GM18511 (cell line): Measurements from ENCODE around the gene UQCC5.

Experiments
- ATAC-seq: cut with Tn5 transposase; IDR thresholded peaks from one replicate; pipeline ENCODE4 v1.9.1; 2021; ENCODE audit warnings: mild to moderate bottlenecking, moderate library complexity; ENCODE audit not compliant: unreplicated experiment

UQCC5 gene

GRCh38 chr3:52503788-52504424 lies 32.5 kb upstream of the UQCC5 start:
- ATAC-seq: no peak

- ATAC-seq: no peak
Measured at GRCh38 chr3:52504977-52505376, 31.4 kb upstream of the UQCC5 start.

- ATAC-seq: no peak
Measured at GRCh38 chr3:52506266-52506966, 30.0 kb upstream of the UQCC5 start.

DNA sequence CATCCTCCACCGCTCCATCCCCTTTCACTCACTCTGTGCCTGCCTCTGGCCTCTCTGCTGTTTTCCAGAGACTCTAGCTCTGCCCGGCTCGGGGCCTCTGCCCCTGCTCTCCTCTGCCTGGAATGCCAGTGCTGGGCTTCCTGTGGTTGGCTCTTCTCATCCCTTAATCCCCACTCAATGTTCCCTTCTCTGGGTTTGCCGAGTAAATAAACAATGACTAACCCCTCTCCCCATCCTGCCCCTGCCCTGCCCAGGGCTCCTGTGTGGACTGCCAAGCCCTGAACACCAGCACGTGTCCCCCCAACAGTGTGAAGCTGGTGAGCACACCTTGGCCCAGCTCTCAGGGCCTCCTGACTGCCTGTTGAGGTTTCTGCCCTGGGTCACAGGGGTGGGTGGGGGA lies 29.0 kb upstream of the UQCC5 start:
- ATAC-seq: no peak

- no peak for ATAC-seq
Measured at GRCh38 chr3:52509753-52510328, 26.6 kb upstream of the UQCC5 start.

GRCh38 chr3:52511509-52511908 lies 24.9 kb upstream of the UQCC5 start:
- ATAC-seq: no peak

GRCh38 chr3:52512105-52512504 lies 24.3 kb upstream of the UQCC5 start:
- no peak for ATAC-seq

GRCh38 chr3:52512727-52513126 lies 23.7 kb upstream of the UQCC5 start:
- ATAC-seq: no peak

DNA sequence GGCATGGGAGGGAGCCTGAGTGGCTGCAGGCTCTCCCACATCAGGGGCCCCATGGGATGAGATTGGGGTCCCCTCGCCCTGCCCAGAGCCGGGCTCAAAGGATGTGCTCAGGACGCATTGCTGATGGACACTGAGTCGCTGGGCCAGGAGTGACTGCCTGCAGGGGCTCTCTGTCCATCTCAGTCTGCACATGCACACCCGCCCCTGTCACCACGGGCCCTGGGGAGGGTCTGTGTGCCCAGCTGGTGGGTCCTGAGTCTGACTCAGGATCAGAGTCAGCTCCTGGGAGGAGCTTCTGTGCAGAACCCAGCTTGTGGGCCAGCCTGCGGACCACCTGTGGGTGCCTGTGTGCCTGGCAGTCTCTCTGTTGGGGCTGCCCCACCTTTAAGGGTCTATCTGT lies 23.1 kb upstream of the UQCC5 start:
- no peak for ATAC-seq

GRCh38 chr3:52514576-52514975 lies 21.8 kb upstream of the UQCC5 start:
- ATAC-seq: no peak

DNA sequence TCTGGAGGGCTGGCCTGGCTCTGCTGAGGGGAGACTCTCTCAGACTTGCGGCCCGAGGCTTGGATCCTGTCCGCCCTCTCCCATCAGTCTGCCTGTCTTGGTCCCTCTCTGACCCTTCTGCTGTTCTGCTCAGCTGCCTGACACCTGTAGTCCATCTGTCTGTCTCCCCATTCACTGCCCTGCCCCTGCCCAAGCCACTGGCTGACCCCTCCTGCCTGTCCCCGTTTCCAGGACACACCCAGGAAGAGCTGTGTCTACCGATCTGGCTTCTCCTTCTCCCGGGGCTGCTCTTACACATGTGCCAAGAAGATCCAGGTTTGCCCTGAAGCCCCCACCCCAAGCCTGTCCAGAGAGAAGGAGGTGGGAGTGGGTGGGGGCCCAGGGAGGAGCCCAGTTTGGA lies 21.2 kb upstream of the UQCC5 start:
- no peak for ATAC-seq

- no peak for ATAC-seq
Measured at GRCh38 chr3:52516509-52517195, 19.8 kb upstream of the UQCC5 start.

- no peak for ATAC-seq
Measured at GRCh38 chr3:52517796-52518722, 18.3 kb upstream of the UQCC5 start.

DNA sequence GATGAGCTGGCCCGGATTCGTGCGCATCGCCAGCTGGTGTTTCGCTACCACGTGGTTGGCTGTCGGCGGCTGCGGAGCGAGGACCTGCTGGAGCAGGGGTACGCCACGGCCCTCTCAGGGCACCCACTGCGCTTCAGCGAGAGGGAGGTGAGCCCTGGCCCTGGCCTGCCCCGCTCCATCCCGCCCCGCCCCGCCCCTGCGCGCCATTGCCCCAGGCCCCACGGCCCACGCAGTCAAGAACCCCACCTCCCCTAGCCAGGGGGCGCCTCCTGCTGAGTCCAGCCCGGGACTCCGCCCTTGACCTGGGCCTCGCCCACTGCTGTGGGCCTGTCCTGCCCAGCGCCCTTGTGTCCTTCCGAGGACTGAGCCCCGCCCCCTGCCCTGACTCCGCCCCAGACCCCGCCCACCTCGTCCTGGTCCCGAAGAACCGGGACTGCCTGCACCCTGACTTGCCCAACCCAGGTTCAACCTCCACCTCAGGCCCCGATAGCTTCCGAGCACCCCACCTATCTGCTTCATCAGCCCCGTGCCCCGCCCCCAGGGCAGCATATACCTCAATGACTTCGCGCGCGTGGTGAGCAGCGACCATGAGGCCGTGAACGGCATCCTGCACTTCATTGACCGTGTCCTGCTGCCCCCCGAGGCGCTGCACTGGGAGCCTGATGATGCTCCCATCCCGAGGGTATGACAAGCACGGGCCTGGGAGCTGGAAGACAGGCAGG lies 17.5 kb upstream of the UQCC5 start:
- no peak for ATAC-seq

GRCh38 chr3:52519445-52520140 lies 16.8 kb upstream of the UQCC5 start:
- no peak for ATAC-seq

DNA sequence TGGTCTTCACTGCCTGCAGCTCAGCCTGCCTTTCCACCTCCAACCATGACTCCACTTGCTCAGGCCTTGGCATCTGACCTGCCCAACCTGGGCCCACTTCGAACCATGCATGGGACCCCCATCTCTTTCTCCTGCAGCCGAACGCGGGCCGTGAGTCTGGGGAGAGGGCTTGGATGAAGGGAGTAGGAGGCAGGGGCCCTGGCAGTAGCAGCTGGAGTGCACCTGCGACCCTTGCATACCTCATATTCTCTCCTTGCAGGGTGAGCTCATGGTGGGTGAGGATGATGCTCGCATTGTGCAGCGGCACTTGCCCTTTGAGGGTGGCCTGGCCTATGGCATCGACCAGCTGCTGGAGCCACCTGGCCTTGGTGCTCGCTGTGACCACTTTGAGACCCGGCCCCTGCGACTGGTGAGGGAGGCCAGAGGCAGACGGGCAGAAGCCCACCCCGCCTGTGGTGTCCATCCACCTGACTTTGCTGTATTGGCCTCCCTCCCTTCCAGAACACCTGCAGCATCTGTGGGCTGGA lies 16.2 kb upstream of the UQCC5 start:
- ATAC-seq: no peak

DNA sequence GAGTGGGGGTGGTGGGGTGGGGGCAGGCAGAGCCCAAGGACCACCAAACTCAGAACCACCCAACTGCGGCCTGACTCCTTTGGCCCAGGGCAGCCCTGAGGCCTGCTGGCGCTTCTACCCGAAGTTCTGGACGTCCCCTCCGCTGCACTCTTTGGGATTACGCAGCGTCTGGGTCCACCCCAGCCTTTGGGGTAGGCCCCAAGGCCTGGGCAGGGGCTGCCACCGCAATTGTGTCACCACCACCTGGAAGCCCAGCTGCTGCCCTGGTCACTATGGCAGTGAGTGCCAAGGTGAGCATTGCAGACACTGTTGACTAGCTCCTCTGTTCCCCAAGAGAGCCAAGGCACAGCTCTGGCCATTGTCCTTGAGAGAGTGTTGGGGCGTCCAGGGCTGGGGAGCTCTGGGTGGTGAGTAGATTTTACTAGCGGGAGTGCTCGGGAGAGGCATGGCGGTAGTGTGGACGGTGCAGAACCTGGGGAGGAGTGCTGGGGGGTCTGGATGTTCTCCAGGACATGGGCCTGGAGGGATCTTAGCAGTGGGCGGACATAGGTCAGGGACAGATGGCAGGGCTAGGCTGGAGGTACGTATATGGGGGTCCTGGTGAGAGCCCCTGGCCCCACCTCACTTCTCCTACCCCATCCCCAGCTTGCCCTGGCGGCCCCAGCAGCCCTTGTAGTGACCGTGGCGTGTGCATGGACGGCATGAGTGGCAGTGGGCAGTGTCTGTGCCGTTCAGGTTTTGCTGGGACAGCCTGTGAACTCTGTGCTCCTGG lies 15.5 kb upstream of the UQCC5 start:
- no peak for ATAC-seq

DNA sequence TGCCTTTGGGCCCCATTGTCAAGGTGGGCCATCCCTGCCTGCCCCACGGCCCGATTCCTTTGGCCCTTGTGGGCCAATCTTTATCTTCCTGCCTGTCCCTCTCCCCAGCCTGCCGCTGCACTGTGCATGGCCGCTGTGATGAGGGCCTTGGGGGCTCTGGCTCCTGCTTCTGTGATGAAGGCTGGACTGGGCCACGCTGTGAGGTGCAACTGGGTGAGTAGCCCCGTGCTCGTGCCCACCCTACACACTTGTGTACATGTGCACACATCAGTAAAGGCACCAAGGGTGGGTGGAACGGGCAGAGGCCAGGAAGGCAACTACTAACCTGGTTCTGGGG lies 14.9 kb upstream of the UQCC5 start:
- no peak for ATAC-seq
